Mesothelial cell of epicardium (in vitro differentiated cells): ENCODE measurements around the gene MTFP1. TPM values are rescaled to one million over a fixed set of nuclear protein-coding genes. Genes with fewer than 3 reads are reported as not detected.

Source experiments
- DNase-seq, 2 experiments: peaks; one replicate each; pipeline ENCODE4 v3.0.0; 2021; ENCODE audit warnings: low spot score in 2 of 2; ENCODE audit not compliant: unreplicated experiment in 2 of 2
- H3K27ac Mint-ChIP-seq: 2 replicates; pipeline ENCODE4 v1.8.0; 2021; ENCODE audit warnings: mixed read lengths
- H3K27me3 Mint-ChIP-seq: 2 replicates; pipeline ENCODE4 v1.8.0; 2021; ENCODE audit warnings: low read depth, mixed read lengths
- H3K36me3 Mint-ChIP-seq: 2 replicates; pipeline ENCODE4 v1.8.0; 2021; ENCODE audit warnings: mixed read lengths
- H3K4me1 Mint-ChIP-seq: 2 replicates; pipeline ENCODE4 v1.8.0; 2021; ENCODE audit warnings: mixed read lengths
- H3K4me3 Mint-ChIP-seq: 2 replicates; pipeline ENCODE4 v1.8.0; 2021; ENCODE audit warnings: mild to moderate bottlenecking, moderate library complexity, mixed read lengths
- H3K9me3 Mint-ChIP-seq: 2 replicates; pipeline ENCODE4 v1.8.0; 2021; ENCODE audit warnings: mixed read lengths
- total RNA-seq: library from RNA; stranded (reverse); gene quantifications from 3 replicates; pipeline ENCODE4 v1.2.1, GENCODE V29; 2021
- TF ChIP-seq, protein P1 (sequence below): fragments of 200-600 bp; sonication (generic); IDR thresholded peaks from one replicate; pipeline ENCODE4 v1.5.0; 2021; ENCODE audit warnings: antibody characterized with exemption; ENCODE audit not compliant: unreplicated experiment

The MTFP1 gene
- total RNA-seq, 1 donor from 2014 or later, result 8.2 TPM

DNA sequence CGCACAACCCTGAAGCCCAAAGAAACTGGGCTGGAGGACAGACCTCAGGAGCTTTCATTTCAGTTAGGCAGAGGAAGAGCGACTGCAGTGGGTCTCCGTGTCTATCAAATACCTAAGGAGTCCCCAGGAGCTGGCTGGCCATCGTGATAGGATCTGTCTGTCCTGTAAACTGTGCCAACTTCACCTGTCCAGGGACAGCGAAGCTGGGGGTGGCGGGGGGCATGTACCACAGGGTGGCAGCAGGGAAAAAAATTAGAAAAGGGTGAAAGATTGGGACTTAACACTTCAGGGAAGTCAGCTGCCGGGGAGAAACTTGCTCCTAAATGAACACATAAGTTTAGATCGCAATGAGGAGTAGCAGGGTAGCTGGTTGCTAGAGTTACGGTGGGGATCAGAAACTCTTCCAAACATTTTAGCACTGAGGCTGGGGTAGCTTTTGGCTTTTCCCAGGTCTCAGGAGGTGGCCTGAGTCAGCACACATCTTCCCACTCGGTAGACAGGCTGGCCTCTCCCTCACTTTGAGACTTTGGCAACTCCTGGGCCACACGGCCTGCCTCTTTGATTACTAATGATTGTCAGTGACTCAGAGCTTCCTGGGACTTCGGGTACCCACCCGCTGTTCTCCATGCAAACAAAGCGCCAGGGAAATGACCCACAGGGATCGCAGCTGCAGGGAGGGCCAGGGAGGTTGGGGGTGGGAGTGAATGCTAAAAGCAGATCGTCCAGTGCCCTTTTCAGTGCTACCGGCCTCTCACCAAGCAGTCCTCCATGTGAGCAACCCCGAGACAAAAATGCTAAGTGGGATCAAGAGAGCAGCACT, 2.9 kb upstream of the MTFP1 start:
- peaks cover 10% of the 10 kb centered on the region for H3K36me3 Mint-ChIP-seq
- DNase-seq, result no peak
- H3K27me3 Mint-ChIP-seq, result no peaks in the 10 kb centered on the region
- H3K27ac Mint-ChIP-seq, result peak overlapping the region; percentile 98
- TF ChIP-seq, protein P1, sequence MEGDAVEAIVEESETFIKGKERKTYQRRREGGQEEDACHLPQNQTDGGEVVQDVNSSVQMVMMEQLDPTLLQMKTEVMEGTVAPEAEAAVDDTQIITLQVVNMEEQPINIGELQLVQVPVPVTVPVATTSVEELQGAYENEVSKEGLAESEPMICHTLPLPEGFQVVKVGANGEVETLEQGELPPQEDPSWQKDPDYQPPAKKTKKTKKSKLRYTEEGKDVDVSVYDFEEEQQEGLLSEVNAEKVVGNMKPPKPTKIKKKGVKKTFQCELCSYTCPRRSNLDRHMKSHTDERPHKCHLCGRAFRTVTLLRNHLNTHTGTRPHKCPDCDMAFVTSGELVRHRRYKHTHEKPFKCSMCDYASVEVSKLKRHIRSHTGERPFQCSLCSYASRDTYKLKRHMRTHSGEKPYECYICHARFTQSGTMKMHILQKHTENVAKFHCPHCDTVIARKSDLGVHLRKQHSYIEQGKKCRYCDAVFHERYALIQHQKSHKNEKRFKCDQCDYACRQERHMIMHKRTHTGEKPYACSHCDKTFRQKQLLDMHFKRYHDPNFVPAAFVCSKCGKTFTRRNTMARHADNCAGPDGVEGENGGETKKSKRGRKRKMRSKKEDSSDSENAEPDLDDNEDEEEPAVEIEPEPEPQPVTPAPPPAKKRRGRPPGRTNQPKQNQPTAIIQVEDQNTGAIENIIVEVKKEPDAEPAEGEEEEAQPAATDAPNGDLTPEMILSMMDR, result no peak
- H3K4me1 Mint-ChIP-seq, result peaks cover 38% of the 10 kb centered on the region
- H3K4me3 Mint-ChIP-seq, result peak overlapping the region; percentile 88
- H3K9me3 Mint-ChIP-seq, result no peaks in the 10 kb centered on the region

DNA sequence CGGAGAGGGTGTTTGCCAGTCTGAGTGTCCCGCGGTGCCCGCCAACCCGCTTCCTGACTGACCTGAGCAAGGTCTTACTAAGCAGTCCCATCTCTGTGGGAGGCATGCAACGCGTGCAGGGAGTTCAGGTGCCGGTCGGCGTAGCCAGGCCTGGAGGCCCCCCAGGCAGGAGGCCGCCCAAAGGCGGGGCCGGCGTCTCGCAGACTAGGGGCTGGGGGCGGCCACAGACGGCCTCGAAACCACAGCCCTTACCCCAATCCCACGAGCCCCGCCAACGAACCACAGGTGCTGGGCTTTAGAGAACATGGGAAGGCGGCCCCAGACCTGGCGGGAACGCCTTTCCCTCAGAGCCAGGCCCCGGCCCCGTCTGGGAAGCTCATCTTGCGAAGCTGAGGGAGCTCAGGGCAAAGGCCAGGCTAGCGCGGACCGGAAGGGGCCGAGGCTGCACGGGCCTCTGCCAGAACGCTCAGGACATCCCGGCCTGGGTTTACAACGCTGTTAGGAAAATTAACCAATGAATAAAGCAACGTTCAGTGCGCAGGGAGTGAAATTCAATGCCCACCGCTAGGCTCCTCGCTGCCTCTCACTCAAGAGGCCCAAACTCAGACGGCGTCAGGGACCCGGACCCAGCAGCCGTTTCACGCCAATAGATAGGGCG, 2.1 kb upstream of the MTFP1 start:
- no peak for DNase-seq
- Mint-ChIP-seq H3K27me3 (no peaks in the 10 kb centered on the region), H3K27ac (peak overlapping the region; percentile 98), H3K4me3 (peak overlapping the region; percentile 88), H3K36me3 (peaks cover 6% of the 10 kb centered on the region), H3K9me3 (no peaks in the 10 kb centered on the region), H3K4me1 (peaks cover 38% of the 10 kb centered on the region)
- TF ChIP-seq, protein P1, result no peak

DNA sequence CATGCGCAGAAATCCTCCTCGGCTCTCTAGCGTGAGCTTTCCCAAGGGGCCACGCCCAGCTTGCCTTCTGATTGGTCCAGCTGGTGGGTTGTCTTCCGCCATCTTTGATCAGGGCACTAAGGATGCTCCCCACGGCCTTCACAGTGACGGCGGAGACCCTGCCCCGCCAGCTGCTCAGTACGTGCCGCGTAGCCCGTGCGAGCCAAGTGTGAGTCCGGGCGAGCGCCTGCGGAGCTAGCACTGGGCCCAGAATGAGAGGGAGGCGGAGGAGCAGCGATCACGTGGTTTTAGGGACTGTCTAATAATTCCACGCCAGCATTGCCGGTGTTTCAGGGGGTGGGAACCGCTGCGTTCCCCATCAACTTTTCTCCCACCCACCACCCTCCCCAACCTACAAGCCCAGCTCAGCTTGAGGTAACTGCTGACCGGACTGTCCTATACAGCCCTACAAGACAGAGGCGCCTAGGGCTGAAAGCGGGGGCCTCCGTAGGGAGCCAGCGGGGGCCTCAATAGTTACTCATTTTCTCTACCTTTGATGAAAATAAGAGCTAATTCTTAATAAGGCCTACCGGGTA, 1.5 kb upstream of the MTFP1 start:
- peak overlapping the region; percentile 98 for H3K27ac Mint-ChIP-seq
- H3K4me1 Mint-ChIP-seq, result peaks cover 38% of the 10 kb centered on the region
- H3K9me3 Mint-ChIP-seq, result no peaks in the 10 kb centered on the region
- DNase-seq, result peak; percentile 96 to 98
- TF ChIP-seq, protein P1, result no peak
- peak overlapping the region; percentile 88 for H3K4me3 Mint-ChIP-seq
- peaks cover 4% of the 10 kb centered on the region for H3K36me3 Mint-ChIP-seq
- H3K27me3 Mint-ChIP-seq, result no peaks in the 10 kb centered on the region

DNA sequence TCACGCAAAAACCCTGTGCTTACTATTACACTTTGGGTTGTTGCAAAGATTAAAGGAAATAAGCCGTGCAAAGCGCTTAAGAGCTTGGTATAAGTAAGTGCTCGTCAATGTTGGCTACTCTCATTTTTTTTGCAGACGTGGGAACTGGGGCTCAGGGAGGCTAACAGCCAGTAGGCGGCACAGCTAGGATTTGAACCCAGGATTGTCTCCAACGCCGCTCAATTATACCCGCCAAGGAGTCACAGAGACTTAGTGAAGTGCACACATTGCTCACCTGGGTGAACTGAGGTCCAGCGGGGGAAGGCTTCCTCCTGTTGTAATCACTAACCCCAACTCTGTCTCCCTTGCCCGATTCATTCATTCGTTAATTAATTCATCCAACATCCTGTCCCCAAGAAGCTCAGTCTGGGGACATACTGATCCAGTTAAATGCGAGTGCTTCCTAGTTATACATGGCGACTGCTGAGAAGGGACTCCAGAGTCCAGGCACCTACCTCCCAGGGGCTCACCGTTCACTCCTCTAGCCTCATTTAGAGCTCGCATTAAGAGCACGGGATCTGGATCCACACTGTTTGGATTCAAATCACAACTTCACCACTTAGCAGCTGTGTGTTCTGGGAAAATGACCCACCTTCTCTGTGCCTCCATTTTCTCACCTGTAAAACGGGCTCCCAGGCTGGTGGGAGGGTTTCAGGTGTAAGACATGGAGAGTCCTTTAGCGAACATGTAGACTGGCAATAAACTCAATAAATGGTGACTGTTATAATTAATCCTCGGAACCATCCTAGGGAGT, 838 bp upstream of the MTFP1 start:
- DNase-seq, result no peak
- H3K4me1 Mint-ChIP-seq, result peaks cover 38% of the 10 kb centered on the region

DNA sequence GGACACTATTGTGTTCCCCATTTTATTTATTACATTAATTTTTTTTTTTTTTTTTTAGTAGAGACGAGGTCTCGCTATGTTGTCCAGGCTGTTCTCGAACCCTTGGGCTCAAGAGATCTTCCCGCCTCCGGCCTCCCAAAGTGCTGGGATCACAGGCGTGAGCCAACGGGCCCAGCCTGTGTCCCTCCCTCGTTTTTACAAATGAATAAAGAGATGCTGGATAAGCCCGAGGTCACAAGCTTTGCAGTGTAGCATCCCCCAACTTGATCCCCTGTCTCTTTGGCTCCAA, 297 bp upstream of the MTFP1 start:
- peak overlapping the region; percentile 76 for H3K27ac Mint-ChIP-seq
- peaks cover 38% of the 10 kb centered on the region for H3K4me1 Mint-ChIP-seq
- peaks cover 4% of the 10 kb centered on the region for H3K36me3 Mint-ChIP-seq
- H3K9me3 Mint-ChIP-seq, result no peaks in the 10 kb centered on the region
- TF ChIP-seq, protein P1, result no peak
- H3K27me3 Mint-ChIP-seq, result no peaks in the 10 kb centered on the region
- H3K4me3 Mint-ChIP-seq, result peak overlapping the region; percentile 88
- DNase-seq, result no peak

More for the DNA sequence above, 838 bp upstream of the MTFP1 start:
- Mint-ChIP-seq H3K9me3 (no peaks in the 10 kb centered on the region), H3K27me3 (no peaks in the 10 kb centered on the region), H3K4me3 (peak overlapping the region; percentile 88), H3K36me3 (peaks cover 4% of the 10 kb centered on the region), H3K27ac (peak overlapping the region; percentile 98)
- TF ChIP-seq, protein P1, result no peak
